Activated naive CD4-positive, alpha-beta T cell treated with anti-CD3 and anti-CD28 coated beads, Interleukin-2, amount 50 U/mL, for 72 hours (primary cell): ENCODE results near the gene GRM5. TPM values are rescaled to one million over a fixed set of nuclear protein-coding genes. Genes with fewer than 3 reads are reported as not detected.

ENCODE experiments used
- ATAC-seq, 2 donors: fragments of 150-1000 bp; cut with Tn5 transposase; 2 replicates each; pipeline ENCODE4 v1.10.0; 2021; ENCODE audit warnings: mild to moderate bottlenecking in 2 of 2, moderate library complexity in 2 of 2
- DNase-seq, 2 donors: peaks; one replicate each; pipeline ENCODE4 v3.0.0; 2021 to 2022; ENCODE audit warnings: low spot score in 2 of 2
- H3K27ac Mint-ChIP-seq, 2 donors: one replicate each; pipeline ENCODE4 v1.8.0; 2022; ENCODE audit warnings: mild to moderate bottlenecking in 2 of 2, mixed read lengths in 2 of 2
- H3K36me3 Mint-ChIP-seq, 2 donors: one replicate each; pipeline ENCODE4 v1.8.0; 2022; ENCODE audit warnings: mixed read lengths in 2 of 2
- H3K9me3 Mint-ChIP-seq, 2 donors: one replicate each; pipeline ENCODE4 v1.8.0; 2022; ENCODE audit warnings: mixed read lengths in 2 of 2
- total RNA-seq, 2 donors: library from RNA; stranded (reverse); gene quantifications; one replicate each; pipeline ENCODE4 v1.2.3, GENCODE V29; 2022

Gene GRM5
- total RNA-seq, 2 donors from 2014 or later, result not detected

DNA sequence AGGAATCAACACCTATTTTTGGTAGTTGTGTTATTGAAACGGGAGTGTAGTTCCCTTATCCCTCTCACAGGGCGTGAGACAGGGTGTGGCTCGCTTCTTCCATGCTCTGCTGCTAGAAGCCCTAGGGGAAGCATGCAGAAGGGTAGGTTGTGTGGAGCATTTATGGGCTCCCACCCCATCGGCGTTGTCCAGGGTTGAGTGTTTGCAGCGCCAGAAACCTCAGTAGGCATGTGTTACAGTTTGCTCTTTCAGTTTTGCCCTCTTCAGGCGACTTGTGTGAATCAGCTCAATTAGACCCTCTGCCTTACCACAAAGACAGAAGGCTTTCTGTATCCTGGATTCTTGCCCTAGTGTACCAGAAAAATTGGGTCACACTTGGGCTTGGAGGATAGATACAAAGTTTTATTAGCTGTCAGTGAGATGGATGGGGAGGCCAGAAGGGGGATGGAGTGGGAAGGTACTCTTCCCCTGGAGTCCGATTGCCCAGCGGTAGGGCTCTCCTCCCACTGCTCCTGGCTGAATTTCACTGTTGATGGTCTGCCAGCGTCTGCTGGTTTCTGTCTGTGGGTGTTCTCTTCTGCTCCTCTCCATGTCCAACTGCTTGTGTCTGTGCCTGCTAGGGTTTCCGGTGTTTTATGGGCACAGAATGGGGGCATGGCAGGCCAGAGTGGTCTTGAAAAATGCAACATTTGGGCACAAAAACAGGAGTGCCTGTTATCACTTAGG is 369.9 kb downstream of the GRM5 start:
- H3K36me3 Mint-ChIP-seq, result no peaks in the 10 kb centered on the region
- no peak overlapping the region for H3K27ac Mint-ChIP-seq
- DNase-seq, result no peak
- no peak for ATAC-seq
- H3K9me3 Mint-ChIP-seq, result peaks cover 0 to 4% of the 10 kb centered on the region in 2 donors

DNA sequence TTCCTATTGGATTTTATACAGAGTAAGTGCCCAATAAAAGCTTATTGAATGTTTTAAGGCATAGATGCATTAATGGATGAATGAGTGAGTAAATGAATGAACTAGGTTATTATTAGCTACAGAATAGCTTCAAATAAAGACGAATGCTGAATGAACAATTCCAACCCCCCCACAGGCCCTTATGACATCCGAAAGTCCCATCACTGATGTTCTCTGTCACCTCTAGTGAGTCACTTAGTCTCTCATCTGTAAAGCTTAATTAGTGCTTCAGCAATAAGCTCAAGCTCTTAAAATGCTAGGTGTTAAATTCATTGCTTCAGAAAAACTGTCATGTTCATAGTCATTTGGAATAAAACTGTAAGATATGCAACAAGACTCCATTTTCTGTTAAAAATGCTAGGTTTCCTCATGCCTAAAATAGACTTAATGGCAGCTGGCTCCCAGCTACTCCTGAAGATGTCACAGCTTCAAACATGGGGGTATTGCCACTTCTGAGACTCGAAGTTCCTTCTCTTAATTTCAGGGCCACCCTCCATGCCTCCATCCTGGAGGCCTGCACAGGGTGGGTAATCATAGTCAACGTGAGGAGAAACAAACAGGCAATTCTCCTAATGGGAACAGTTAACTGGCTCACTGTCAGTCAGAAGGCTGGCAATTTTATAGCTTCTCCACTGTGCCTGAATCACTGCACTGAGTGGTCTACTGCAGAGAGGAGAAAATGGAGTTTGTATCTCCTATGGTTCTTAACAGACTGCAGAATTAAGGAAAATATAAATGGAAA is 373.3 kb downstream of the GRM5 start:
- DNase-seq (no peak), ATAC-seq (no peak)
- H3K36me3 Mint-ChIP-seq, result no peaks in the 10 kb centered on the region
- H3K9me3 Mint-ChIP-seq, result no peaks in the 10 kb centered on the region
- H3K27ac Mint-ChIP-seq, result no peak overlapping the region

DNA sequence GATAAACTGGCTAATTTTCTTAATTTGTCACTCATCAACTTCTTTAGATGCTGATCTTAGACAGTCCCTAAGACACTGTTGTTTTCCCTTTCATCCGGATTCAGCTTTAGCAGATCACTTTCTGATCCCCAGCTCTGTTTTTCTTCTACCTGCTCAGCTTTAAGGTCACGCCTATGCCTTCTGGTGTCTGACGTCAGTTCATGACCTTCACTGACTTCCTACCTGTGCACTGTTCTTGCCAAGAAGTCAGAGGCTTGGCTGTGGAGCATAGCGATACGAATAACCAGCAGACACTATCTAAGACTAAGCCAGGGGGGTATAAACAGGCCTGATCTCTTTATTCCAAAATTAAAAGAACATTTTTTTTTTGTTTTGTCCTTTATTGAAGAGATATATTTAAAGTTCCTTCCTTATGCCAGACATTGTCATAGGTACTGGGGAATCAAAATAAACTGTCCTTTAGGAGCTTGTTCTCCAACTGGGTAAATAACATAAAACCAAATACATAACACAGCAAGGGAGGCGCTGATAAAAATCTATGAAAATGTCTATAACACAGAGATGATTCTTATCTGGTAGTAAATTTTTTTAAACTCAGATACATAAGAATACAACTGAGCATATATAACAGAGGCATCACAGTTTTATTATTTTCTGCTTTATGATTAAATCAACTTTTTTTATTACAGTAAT is 376.1 kb downstream of the GRM5 start:
- no peaks in the 10 kb centered on the region for H3K9me3 Mint-ChIP-seq

DNA sequence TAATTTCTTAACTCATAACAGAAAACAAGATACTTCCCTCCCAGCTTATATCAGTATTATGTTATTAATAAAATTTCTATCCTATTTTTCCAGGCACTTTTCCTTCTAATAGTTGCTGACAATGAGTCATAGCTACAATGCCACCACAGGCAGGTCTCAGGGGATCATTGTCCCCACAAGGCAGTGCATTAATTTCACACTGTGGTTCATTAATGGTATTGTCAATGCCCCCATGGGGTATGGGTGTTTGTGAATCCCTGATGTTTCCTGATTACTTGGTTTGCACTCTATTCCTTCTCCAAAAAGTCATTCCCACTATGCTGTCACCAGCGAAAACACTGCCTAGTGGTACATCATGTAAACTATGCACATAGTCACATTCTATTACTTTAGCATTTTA is 382.8 kb downstream of the GRM5 start:
- no peak for DNase-seq
- ATAC-seq, result no peak

More for the DNA sequence above, 376.1 kb downstream of the GRM5 start:
- no peak overlapping the region for H3K27ac Mint-ChIP-seq
- H3K36me3 Mint-ChIP-seq, result peaks cover 6 to 15% of the 10 kb centered on the region in 2 donors
- no peak for DNase-seq
- ATAC-seq, result no peak

DNA sequence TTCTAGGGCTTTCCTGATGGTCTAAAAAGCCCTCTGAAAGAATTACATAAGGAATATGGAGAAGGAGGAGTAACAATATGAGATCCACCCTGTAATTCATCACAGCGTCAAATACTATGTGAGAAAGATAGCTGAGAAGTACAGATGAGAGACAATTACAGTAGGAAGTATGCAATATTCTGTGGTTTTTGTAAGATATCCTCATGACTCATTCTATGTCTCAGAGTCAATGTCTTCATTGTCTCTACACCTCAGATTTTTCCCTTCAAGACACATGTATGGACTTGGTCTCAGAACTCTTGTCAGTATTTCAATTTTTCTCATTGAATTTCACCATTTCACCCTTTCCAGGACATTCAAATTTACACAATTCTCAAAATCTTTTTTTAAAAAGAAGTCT is 385.0 kb downstream of the GRM5 start:
- H3K27ac Mint-ChIP-seq, result no peak overlapping the region
- H3K36me3 Mint-ChIP-seq, result peaks cover 8 to 17% of the 10 kb centered on the region in 2 donors
- peaks cover 4 to 7% of the 10 kb centered on the region in 2 donors for H3K9me3 Mint-ChIP-seq
- DNase-seq (no peak), ATAC-seq (peak; percentile 54 to 60)

More for the DNA sequence above, 382.8 kb downstream of the GRM5 start:
- Mint-ChIP-seq H3K9me3 (peaks cover 4 to 7% of the 10 kb centered on the region in 2 donors), H3K27ac (no peak overlapping the region), H3K36me3 (peaks cover 8 to 22% of the 10 kb centered on the region in 2 donors)

DNA sequence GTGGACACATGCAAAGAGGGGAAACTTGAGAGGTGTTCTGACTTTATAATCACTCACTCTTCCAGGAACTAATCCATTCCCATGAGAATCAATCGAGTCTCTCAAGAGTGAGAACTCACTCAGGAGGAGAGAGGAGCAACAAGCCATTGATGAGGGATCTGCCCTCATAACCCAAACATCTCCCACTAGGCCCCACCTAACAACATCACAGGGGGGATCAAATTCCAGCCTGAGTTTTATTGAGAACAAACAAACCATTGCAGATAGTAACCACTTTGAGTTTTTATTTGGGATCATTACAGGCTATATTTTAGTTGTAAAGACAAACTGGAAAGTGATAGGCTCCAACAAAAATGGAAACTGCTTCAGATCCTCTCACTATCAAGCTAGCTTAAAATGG is 399.4 kb downstream of the GRM5 start:
- Mint-ChIP-seq H3K9me3 (peaks cover 0 to 6% of the 10 kb centered on the region in 2 donors), H3K36me3 (no peaks in the 10 kb centered on the region), H3K27ac (no peak overlapping the region)
- no peak for DNase-seq
- no peak for ATAC-seq

GRCh38 chr11:88657076-88657738 is 408.6 kb downstream of the GRM5 start:
- Mint-ChIP-seq H3K27ac (peak overlapping the region in 1 of 2 donors; percentile 7), H3K9me3 (peaks cover 0 to 3% of the 10 kb centered on the region in 2 donors), H3K36me3 (peaks cover 0 to 7% of the 10 kb centered on the region in 2 donors)
- ATAC-seq, result no peak
- no peak for DNase-seq

DNA sequence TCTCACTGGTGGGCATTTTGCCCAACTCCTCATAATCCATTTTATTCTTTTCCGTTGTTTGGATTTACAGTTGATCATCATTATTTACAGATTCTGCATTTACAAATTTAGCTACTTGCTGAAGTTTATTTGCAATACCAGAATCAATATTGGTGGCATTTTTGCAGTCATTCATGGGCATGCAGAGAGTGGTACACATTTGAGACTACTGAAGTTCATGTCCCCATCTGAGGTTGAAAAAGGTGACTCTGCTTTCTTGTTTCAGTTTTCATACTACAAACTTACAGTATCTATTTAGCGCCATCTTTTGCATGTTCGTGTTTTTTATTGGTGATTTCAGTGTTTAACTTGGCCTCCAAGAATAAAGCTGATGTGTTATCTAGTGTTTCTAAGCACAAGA is 409.5 kb downstream of the GRM5 start:
- peaks cover 0 to 3% of the 10 kb centered on the region in 2 donors for H3K9me3 Mint-ChIP-seq
- ATAC-seq (no peak), DNase-seq (no peak)
- H3K27ac Mint-ChIP-seq, result no peak overlapping the region
- peaks cover 0 to 7% of the 10 kb centered on the region in 2 donors for H3K36me3 Mint-ChIP-seq

- H3K9me3 Mint-ChIP-seq, result peaks cover 0 to 3% of the 10 kb centered on the region in 2 donors
- no peak for DNase-seq
- no peak overlapping the region for H3K27ac Mint-ChIP-seq
- peaks cover 0 to 7% of the 10 kb centered on the region in 2 donors for H3K36me3 Mint-ChIP-seq
- no peak for ATAC-seq
Measured at GRCh38 chr11:88655656-88656055, 410.1 kb downstream of the GRM5 start.

- H3K27ac Mint-ChIP-seq, result no peak overlapping the region
- peaks cover 0 to 3% of the 10 kb centered on the region in 2 donors for H3K9me3 Mint-ChIP-seq
- no peak for ATAC-seq
- DNase-seq, result no peak
- H3K36me3 Mint-ChIP-seq, result peaks cover 0 to 7% of the 10 kb centered on the region in 2 donors
Measured at GRCh38 chr11:88655196-88655595, 410.6 kb downstream of the GRM5 start.

DNA sequence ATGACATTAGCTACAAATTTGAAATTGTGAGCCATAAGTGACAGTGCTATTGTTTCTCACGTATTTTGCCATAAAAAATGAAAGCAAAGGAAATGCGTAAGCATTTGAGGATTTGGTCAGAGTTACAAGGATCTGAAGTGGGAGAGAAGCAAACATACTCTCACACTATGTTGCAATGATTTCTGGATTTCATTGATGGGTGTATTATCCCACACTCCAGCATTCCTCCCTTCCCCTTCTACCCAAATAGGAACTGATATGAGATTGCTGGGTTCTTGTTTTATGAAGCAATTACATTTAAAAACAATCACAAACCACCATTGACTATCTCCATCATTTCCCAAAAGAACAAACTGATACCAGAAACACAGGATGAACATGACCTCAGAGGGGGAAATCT is 414.2 kb downstream of the GRM5 start:
- Mint-ChIP-seq H3K27ac (no peak overlapping the region), H3K36me3 (no peaks in the 10 kb centered on the region), H3K9me3 (no peaks in the 10 kb centered on the region)
- ATAC-seq, result no peak
- no peak for DNase-seq

DNA sequence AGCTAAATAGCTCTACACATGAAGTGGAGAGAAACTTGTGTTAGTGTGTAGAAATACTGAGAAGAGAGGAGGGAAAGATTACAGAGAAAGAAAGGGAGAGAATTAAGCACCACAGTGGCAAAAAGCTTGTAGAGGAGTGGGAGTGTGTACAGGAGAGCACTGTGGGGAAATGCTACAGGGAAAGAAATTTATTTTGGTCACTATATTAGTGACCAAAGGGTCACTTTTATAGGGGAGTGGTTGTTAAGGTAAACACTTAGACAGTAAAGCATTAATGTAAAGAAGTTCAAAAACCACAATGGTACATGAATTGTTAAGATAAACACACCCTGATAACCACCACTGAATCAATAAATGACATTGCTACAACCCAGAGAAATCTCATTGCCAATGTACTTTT is 421.1 kb downstream of the GRM5 start:
- H3K36me3 Mint-ChIP-seq, result peaks cover 0 to 4% of the 10 kb centered on the region in 2 donors
- no peak for DNase-seq
- no peak overlapping the region for H3K27ac Mint-ChIP-seq
- no peak for ATAC-seq
- peaks cover 0 to 13% of the 10 kb centered on the region in 2 donors for H3K9me3 Mint-ChIP-seq

- ATAC-seq (no peak), DNase-seq (no peak)
- Mint-ChIP-seq H3K27ac (no peak overlapping the region), H3K36me3 (no peaks in the 10 kb centered on the region), H3K9me3 (no peaks in the 10 kb centered on the region)
Measured at GRCh38 chr11:88632163-88632562, 433.6 kb downstream of the GRM5 start.

DNA sequence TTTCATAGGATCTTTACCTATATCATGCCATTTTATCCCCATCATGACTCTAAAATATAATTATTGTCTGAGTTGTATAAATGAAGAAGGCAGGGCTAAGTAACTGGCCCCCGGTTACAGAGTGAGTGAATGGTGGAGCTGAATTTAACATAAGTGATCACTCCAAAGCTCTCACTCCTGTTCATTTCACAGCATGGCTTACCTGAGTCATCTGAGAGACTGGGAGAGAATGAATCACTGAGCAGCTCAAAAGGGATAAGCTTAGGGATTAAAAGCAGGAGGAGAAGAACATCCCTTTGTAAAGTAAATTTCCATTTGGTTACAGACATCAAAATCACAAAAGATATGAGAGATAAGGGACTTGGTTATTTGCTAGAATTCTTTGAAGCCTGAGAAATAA is 434.3 kb downstream of the GRM5 start:
- Mint-ChIP-seq H3K9me3 (no peaks in the 10 kb centered on the region), H3K27ac (no peak overlapping the region), H3K36me3 (no peaks in the 10 kb centered on the region)
- ATAC-seq (no peak), DNase-seq (no peak)

- Mint-ChIP-seq H3K36me3 (no peaks in the 10 kb centered on the region), H3K27ac (no peak overlapping the region), H3K9me3 (no peaks in the 10 kb centered on the region)
- ATAC-seq (no peak), DNase-seq (no peak)
Measured at GRCh38 chr11:88629496-88629895, 436.3 kb downstream of the GRM5 start.

- ATAC-seq (no peak), DNase-seq (no peak)
- Mint-ChIP-seq H3K9me3 (no peaks in the 10 kb centered on the region), H3K27ac (no peak overlapping the region), H3K36me3 (no peaks in the 10 kb centered on the region)
Measured at GRCh38 chr11:88626216-88626615, 439.6 kb downstream of the GRM5 start.

- H3K27ac Mint-ChIP-seq, result no peak overlapping the region
- DNase-seq (no peak), ATAC-seq (no peak)
- H3K9me3 Mint-ChIP-seq, result no peaks in the 10 kb centered on the region
- no peaks in the 10 kb centered on the region for H3K36me3 Mint-ChIP-seq
Measured at GRCh38 chr11:88623531-88623930, 442.3 kb downstream of the GRM5 start.
